ENCODE data around the gene PSMD13. TPM values are rescaled to one million over a fixed set of nuclear protein-coding genes. Genes with fewer than 3 reads are reported as not detected.

PSMD13 gene
- total RNA-seq, 1 donor from 2014 or later: 258 TPM

DNA sequence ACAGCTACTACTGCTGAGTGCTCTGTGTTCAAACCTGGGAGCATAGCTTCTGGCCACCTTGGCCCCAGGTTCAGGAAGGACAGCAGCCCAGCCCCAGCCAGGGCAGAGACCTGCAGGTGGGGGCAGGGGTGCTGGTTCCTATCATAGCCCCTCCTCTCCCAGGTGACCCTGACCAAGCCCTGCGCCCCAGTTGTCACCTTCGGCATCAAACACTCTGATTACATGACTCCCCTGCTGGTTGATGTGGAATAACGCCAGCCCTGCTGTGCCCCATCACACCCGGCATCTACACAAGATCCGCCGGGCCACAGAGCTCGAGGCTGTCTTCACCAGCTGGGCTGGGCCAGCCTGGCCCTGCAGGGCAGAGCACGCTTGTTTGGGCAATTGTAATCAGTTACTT is 37.0 kb upstream of the PSMD13 start:
- peak; percentile 8 for DNase-seq (ENCODE audit: low spot score)
- Mint-ChIP-seq H3K4me3 (ENCODE audit: low read depth) (no peak overlapping the region), H3K27ac (no peak overlapping the region)

DNA sequence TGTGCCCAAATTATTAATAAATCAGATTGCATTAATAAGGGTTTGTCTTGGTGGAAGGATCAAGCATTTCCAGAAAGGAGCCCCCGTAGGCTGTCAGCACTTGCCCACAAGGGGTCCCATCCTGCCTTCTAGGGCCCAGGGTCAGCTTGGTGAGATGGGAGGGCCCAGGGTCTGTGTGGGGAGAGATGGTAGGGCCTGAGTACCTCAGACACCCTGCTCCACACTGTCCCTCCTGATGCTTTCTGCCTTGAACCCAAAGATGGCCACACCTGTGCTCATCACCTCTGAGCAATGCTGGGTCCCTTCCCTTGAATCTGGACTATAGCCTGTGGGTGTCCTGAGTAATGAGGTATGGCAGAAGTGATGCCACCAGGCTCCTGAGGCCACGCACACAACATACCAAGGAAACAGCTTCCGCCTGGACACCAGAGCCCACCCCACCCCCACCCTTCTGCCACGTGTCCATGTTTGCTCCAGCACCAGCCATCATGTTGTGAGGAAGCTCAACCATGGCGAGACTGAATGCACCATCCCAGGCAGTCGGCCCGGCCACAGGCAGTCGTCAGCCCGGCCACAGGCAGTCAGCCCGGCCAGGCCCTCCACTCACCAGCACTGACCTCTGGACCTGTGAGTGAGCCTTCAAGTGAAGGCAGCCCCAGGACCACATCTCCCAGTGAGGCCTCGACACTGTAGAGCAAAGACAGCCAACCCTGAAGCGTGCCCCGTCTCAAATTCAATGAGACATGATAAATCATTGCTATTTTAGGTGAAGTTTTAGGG is 36.4 kb upstream of the PSMD13 start:
- Mint-ChIP-seq H3K4me3 (ENCODE audit: low read depth) (no peak overlapping the region), H3K27me3 (ENCODE audit: low read depth) (no peaks in the 10 kb centered on the region), H3K4me1 (ENCODE audit: low read depth) (peaks cover 27% of the 10 kb centered on the region), H3K9me3 (no peaks in the 10 kb centered on the region), H3K27ac (peak overlapping the region; percentile 86), H3K36me3 (ENCODE audit: low read depth) (peaks cover 37% of the 10 kb centered on the region)
- intact Hi-C loops (cut with micrococcal nuclease): no loop called here
- DNase-seq (ENCODE audit: low spot score): no peak

More for the DNA sequence above, 37.0 kb upstream of the PSMD13 start:
- peaks cover 27% of the 10 kb centered on the region for H3K4me1 Mint-ChIP-seq (ENCODE audit: low read depth)
- H3K9me3 Mint-ChIP-seq: no peaks in the 10 kb centered on the region
- no peaks in the 10 kb centered on the region for H3K27me3 Mint-ChIP-seq (ENCODE audit: low read depth)
- H3K36me3 Mint-ChIP-seq (ENCODE audit: low read depth): peaks cover 33% of the 10 kb centered on the region
- intact Hi-C loops (cut with micrococcal nuclease): no loop called here

DNA sequence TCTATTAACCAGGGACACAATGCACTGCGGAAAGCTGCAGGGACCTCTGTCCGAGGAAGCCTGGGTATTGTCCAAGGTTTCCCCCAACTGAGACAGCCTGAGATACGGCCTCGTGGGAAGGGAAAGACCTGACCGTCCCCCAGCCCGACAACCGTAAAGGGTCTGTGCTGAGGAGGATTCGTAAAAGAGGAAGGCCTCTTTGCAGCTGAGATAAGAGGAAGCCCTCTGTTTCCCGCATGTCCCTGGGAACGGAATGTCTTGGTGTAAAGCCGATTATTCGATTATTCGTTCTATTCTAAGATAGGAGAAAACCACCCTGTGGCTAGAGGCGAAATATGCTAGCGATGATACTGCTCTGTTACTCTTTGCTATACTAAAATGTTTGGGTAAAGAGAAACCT is 34.8 kb upstream of the PSMD13 start:
- H3K9me3 Mint-ChIP-seq: no peaks in the 10 kb centered on the region
- no peaks in the 10 kb centered on the region for H3K27me3 Mint-ChIP-seq (ENCODE audit: low read depth)
- peaks cover 47% of the 10 kb centered on the region for H3K36me3 Mint-ChIP-seq (ENCODE audit: low read depth)
- intact Hi-C loops (cut with micrococcal nuclease): no loop called here
- no peak for DNase-seq (ENCODE audit: low spot score)
- H3K27ac Mint-ChIP-seq: peak overlapping the region; percentile 86
- no peak overlapping the region for H3K4me3 Mint-ChIP-seq (ENCODE audit: low read depth)
- H3K4me1 Mint-ChIP-seq (ENCODE audit: low read depth): peaks cover 32% of the 10 kb centered on the region

DNA sequence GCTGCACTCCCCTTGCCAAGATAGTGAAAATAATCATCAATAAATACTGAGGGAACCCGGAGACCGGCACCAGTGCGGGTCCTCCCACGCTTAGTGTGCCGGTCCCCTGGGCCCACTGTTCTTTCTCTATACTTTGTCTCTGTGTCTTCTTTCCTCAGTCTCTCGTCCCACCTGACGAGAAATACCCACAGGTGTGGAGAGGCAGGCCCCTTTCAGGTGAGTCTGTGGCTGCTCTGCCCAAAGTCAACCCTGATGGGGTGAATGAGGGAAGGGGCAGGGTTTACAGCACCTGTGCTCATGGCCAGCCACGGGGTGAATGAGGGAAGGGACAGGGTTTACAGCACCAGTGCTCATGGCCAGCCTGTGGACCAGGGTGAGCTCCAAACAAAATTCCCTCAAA is 34.3 kb upstream of the PSMD13 start:
- Mint-ChIP-seq H3K27ac (peak overlapping the region; percentile 86), H3K9me3 (no peaks in the 10 kb centered on the region), H3K4me1 (ENCODE audit: low read depth) (peaks cover 32% of the 10 kb centered on the region), H3K36me3 (ENCODE audit: low read depth) (peaks cover 51% of the 10 kb centered on the region), H3K27me3 (ENCODE audit: low read depth) (no peaks in the 10 kb centered on the region), H3K4me3 (ENCODE audit: low read depth) (peak overlapping the region; percentile 23)
- no peak for DNase-seq (ENCODE audit: low spot score)
- intact Hi-C loops (cut with micrococcal nuclease): no loop called here

DNA sequence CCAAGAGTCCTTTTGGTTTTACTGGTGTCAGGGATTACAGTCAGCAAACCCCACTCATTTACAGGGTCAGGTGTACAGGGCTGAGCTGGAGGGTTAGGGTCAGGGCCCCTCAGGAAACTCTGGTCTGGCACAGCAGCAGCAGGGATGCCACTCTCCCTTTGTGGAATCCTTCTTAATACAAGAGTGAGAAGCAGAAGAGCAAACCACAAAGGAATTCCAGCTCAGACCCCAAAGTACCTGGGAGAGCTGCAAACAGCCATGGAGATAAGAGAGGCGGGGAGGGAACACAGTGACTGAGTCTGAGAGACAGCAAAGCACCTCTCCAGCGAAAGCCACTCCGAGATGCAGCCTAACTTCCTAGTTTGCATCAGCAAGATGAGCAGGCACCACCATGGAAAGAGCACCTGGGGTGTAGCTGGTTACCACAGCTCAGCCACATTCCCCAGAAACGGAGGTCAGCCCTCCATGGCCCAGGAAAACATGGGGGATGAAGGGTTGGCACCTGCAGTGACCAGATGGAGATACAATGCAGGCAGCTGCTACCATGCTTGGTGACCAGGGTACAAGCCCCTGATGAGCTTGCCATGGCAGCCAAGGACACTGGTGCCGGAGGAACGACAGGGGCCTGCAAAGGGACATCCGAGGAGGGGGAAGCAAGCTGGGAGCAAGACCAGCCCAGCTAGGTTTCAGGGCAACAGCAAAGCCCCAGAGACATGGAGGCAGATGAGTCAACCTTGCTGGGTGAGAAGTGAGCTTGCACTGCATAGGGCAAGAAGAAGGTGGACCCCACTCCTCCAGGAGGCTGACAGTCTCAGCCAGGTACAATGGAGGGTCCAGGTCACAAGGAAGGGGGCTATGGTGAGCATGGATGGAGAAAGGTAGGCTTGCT is 33.5 kb upstream of the PSMD13 start:
- H3K27me3 Mint-ChIP-seq (ENCODE audit: low read depth): no peaks in the 10 kb centered on the region
- intact Hi-C loops (cut with micrococcal nuclease): no loop called here
- no peaks in the 10 kb centered on the region for H3K9me3 Mint-ChIP-seq
- H3K27ac Mint-ChIP-seq: peak overlapping the region; percentile 86
- peaks cover 32% of the 10 kb centered on the region for H3K4me1 Mint-ChIP-seq (ENCODE audit: low read depth)
- peaks cover 54% of the 10 kb centered on the region for H3K36me3 Mint-ChIP-seq (ENCODE audit: low read depth)
- DNase-seq (ENCODE audit: low spot score): no peak
- H3K4me3 Mint-ChIP-seq (ENCODE audit: low read depth): no peak overlapping the region

DNA sequence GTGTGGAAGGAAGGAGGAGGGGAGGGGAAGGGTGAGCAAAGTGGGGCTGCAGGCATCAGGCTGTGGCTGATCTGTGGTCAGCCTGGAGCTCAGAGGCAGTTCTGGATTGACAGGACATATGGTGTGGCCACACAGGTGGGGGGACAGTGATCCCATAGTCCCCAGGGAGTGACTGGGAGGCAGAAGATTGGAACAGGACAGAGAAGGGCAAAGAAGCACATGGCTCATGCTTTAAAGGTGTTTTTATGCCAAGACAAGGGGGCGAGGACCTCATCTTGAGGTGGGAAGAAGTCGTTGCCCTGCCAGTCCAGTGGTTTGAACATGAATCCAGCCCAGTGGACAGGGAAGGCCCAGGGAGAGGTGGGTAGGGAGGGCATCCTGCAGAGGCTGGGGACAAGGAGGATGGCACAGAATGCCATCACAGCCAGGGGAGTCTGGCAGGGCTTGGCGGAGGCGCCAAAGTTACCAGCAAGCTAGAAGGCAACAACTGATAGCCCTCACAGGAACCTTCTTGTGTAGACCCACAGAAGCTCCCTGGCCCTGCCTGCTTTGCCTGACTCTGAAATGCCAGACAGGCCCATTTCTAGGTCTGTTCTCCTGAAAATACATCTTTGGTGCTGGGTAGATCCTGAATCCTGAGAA is 32.7 kb upstream of the PSMD13 start:
- H3K36me3 Mint-ChIP-seq (ENCODE audit: low read depth): peaks cover 60% of the 10 kb centered on the region
- H3K4me1 Mint-ChIP-seq (ENCODE audit: low read depth): peaks cover 32% of the 10 kb centered on the region
- peak; percentile 8 for DNase-seq (ENCODE audit: low spot score)

DNA sequence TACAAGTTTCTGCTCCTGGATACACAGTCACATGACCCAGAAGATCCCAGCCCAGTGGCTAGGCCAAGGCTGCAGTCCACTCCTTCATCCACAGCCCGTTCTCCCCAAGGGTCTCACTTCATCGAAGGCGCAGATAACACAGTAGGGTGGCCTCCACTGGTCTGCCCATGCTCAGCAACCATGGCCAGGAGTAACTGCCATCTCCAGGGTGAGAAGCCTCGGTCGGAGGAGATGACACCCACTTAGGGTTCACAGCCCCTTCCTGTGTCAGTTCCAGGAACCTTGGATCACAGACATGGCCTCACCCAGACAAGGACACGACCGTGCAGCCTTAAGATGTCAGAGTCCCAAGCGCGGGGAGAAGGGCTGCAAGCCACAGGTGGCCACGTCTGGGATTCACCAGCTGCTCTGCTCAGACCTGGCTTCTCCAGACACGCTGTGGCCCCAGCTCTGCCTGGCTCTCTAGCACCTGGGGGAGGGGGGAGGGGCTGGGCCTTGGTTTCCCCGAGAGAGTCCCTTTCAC is 32.1 kb upstream of the PSMD13 start:
- peaks cover 61% of the 10 kb centered on the region for H3K36me3 Mint-ChIP-seq (ENCODE audit: low read depth)
- DNase-seq (ENCODE audit: low spot score): no peak
- no peak overlapping the region for H3K27ac Mint-ChIP-seq
- peaks cover 33% of the 10 kb centered on the region for H3K4me1 Mint-ChIP-seq (ENCODE audit: low read depth)
- no peaks in the 10 kb centered on the region for H3K27me3 Mint-ChIP-seq (ENCODE audit: low read depth)
- no peak overlapping the region for H3K4me3 Mint-ChIP-seq (ENCODE audit: low read depth)
- H3K9me3 Mint-ChIP-seq: no peaks in the 10 kb centered on the region
- intact Hi-C loops (cut with micrococcal nuclease): loop anchor here (5.0 kb wide), 3 partner anchors 108 to 613 kb away; partner anchors contain the start of genes IFITM1 and PNPLA2

More for the DNA sequence above, 32.7 kb upstream of the PSMD13 start:
- Mint-ChIP-seq H3K9me3 (no peaks in the 10 kb centered on the region), H3K4me3 (ENCODE audit: low read depth) (peak overlapping the region; percentile 30), H3K27me3 (ENCODE audit: low read depth) (no peaks in the 10 kb centered on the region), H3K27ac (no peak overlapping the region)
- intact Hi-C loops (cut with micrococcal nuclease): no loop called here

DNA sequence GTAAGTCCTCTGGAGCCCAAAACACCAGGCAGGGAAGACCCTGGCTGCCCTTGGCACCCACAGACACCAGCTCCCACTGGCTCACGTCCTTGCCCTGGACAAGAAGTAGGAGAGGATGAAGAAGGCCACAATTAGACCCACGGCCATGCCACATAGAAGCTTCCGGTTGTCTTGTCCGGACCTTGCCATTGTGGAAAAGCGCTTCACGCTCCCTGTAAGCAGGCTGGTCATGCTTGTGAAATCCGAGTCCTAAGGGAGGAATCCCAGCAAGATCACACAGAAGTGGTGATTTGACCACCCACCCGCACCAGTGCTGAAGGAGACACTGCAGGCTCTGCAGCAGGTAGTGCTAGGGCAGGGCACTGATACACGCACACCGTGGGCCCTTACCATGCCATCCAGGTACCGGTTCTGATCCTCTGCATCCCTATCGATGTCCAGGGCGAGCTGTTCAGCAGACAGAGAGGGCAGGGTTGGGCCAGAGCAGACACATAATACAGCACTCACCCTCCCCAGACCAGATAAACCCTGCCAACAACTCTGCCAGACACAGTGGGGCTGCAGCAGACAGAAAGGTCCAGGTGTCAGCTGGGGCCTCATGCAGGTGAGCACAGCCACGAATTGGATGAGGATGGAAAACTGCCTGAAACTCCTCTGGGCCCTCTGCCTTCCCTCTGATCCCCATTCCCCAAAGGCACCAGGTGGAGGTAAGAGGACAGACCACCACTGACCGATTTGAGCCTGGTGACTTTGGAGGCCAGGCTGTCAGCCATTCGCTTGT is 31.4 kb upstream of the PSMD13 start:
- no peaks in the 10 kb centered on the region for H3K9me3 Mint-ChIP-seq
- intact Hi-C loops (cut with micrococcal nuclease): loop anchor here (2.0 to 5.0 kb wide), 5 partner anchors 107 to 612 kb away; partner anchors contain the start of genes IFITM1, PNPLA2 and RNH1
- H3K4me3 Mint-ChIP-seq (ENCODE audit: low read depth): peak overlapping the region; percentile 100
- H3K27ac Mint-ChIP-seq: peak overlapping the region; percentile 22
- H3K27me3 Mint-ChIP-seq (ENCODE audit: low read depth): no peaks in the 10 kb centered on the region
- no peak for DNase-seq (ENCODE audit: low spot score)
- H3K4me1 Mint-ChIP-seq (ENCODE audit: low read depth): peaks cover 39% of the 10 kb centered on the region
- peaks cover 68% of the 10 kb centered on the region for H3K36me3 Mint-ChIP-seq (ENCODE audit: low read depth)

DNA sequence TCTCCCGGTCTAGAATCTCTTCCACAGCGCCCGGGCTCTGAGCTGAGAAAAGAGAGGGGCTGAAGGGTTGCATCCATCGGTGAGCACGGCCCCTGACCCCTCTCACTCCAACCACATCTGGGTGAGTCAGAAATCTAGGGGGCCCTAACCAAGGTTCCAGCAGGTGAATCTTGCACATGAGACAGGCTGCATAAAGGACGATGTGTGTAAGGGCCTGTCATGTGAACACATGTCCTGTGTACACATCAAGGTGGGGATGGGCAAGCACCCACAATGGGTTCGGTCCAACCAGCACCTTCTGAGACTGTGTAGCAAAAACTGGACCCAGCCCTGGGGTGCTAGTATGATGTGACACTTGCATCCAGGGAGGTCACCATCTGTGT is 30.8 kb upstream of the PSMD13 start:
- Mint-ChIP-seq H3K36me3 (ENCODE audit: low read depth) (peaks cover 70% of the 10 kb centered on the region), H3K27me3 (ENCODE audit: low read depth) (no peaks in the 10 kb centered on the region), H3K4me3 (ENCODE audit: low read depth) (peak overlapping the region; percentile 100), H3K9me3 (no peaks in the 10 kb centered on the region), H3K4me1 (ENCODE audit: low read depth) (peaks cover 39% of the 10 kb centered on the region), H3K27ac (peak overlapping the region; percentile 95)
- intact Hi-C loops (cut with micrococcal nuclease): loop anchor here (2.0 to 5.0 kb wide), 5 partner anchors 106 to 611 kb away; partner anchors contain the start of genes IFITM1, PNPLA2 and RNH1
- no peak for DNase-seq (ENCODE audit: low spot score)

DNA sequence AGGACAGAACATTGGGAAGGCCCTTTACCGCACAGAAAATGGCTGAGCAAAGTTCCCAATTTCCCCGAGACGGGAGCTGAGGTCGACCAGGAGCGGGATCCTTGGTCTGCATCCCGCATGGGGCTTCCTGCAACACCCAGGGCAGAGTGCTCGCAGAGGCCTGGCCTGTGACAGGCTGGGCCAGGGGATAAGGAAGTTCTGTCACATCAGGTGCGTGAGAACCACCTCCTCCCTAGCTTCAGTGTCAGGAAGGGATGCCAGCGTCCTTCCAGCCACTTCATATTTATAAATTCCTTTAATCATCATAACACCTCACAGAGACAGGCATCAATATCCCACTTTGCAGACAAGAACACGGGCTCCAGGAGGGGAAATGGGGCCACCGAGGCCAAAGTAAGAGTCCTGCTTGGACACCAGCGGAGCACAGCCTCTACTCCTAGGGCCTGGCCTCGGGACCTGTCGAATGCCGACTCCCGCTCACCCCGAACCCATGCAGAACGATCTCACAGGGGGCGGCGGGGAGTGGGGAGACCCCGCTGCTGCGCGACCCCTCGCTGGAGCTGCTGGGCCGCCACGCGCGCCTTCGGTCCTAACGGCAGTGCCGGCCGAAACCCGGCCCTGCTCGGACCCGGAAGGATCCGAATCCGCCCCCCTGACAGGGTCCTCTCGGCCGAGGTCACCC is 30.1 kb upstream of the PSMD13 start:
- peaks cover 73% of the 10 kb centered on the region for H3K36me3 Mint-ChIP-seq (ENCODE audit: low read depth)
- DNase-seq (ENCODE audit: low spot score): no peak

DNA sequence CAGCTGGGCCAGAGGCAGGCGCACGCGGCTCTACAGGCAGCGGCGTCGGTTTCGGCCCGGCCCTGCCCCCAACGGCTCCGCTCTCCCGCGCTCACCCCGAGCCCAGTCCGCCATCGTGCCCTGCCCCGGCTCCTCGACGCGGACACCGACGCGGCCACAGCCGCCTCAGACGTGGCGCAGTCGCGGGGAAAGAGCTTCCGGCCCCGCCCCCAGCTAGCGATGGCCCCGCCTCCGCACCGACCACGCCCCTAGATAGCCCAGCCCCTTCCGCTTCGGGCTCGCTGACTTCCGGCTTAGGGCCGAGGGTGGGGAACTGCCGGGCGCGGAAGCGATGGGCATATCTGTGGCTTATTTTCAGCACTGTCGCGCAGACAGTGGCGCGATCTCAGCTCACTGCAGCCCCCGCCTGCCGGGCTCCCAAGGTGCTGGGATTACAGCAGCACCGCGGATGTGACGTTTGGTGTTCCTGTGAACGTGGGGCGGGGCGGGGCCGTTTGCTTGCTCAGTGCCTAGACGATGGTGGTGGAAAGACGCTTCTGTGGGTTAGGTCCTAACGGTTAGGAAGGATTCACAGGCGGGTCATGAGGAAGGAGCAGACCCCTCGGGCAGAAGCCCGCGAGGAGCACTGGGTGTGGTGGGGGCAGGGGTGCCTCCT is 29.4 kb upstream of the PSMD13 start, which contains the start of the genes BET1L and RIC8A:
Gene BET1L, minus strand, starts transcription at position 192 of the 655 bp plus-strand sequence. Its CDS starts 78 bp downstream, at position 114.
Gene RIC8A, plus strand, starts transcription at position 501 of the 655 bp plus-strand sequence. CDS start 1,147 bp downstream, outside the sequence.
- H3K9me3 Mint-ChIP-seq: no peaks in the 10 kb centered on the region

More for the DNA sequence above, 30.1 kb upstream of the PSMD13 start:
- H3K4me3 Mint-ChIP-seq (ENCODE audit: low read depth): peak overlapping the region; percentile 100
- peak overlapping the region; percentile 95 for H3K27ac Mint-ChIP-seq
- H3K9me3 Mint-ChIP-seq: no peaks in the 10 kb centered on the region
- intact Hi-C loops (cut with micrococcal nuclease): loop anchor here (1.0 to 5.0 kb wide), 6 partner anchors 30 to 611 kb away; partner anchors contain the start of genes IFITM1, PNPLA2, PSMD13 and RNH1
- H3K4me1 Mint-ChIP-seq (ENCODE audit: low read depth): peaks cover 33% of the 10 kb centered on the region
- no peaks in the 10 kb centered on the region for H3K27me3 Mint-ChIP-seq (ENCODE audit: low read depth)

More for the DNA sequence above, 29.4 kb upstream of the PSMD13 start, which contains the start of the genes BET1L and RIC8A:
- Mint-ChIP-seq H3K4me1 (ENCODE audit: low read depth) (peaks cover 26% of the 10 kb centered on the region), H3K27ac (peak within 1 kb of the TSS; percentile 100), H3K27me3 (ENCODE audit: low read depth) (no peaks in the 10 kb centered on the region), H3K4me3 (ENCODE audit: low read depth) (peak within 1 kb of the TSS; percentile 100), H3K36me3 (ENCODE audit: low read depth) (peaks cover 76% of the 10 kb centered on the region)
- peak; percentile 98 for DNase-seq (ENCODE audit: low spot score)
- intact Hi-C loops (cut with micrococcal nuclease): loop anchor here (1.0 to 5.0 kb wide), 6 partner anchors 29 to 610 kb away; partner anchors contain the start of genes IFITM1, PNPLA2, PSMD13 and RNH1
